ENCODE data around the gene LRRC61.

LRRC61 gene

GRCh38 chr7:150317748-150318444 lies 5.3 kb upstream of the LRRC61 start:
- POLR2A ChIA-PET: no interaction called here
- no peak for DNase-seq (ENCODE audit: extremely low spot score)
- CTCF ChIA-PET: interaction anchor here (1.1 to 2.1 kb wide), 2 partner anchors 11 to 40 kb away, joined by 3 to 4 read pairs; no protein-coding TSS in a partner anchor
- TF ChIP-seq CTCF (IDR thresholded peaks at IDR 0.05; ENCODE audit: control extremely low read depth, extremely low read depth, low read depth, missing control alignments): no peak

- DNase-seq (ENCODE audit: extremely low spot score): no peak
- POLR2A ChIA-PET: no interaction called here
- CTCF ChIA-PET: interaction anchor here (0.8 to 1.7 kb wide), 2 partner anchors 12 to 22 kb away, joined by 3 read pairs; no protein-coding TSS in a partner anchor
Observed at GRCh38 chr7:150321788-150322113, 1.4 kb upstream of the LRRC61 start.

GRCh38 chr7:150322114-150322832 lies 882 bp upstream of the LRRC61 start:
- no peak for DNase-seq (ENCODE audit: extremely low spot score)
- ChIA-PET CTCF (interaction anchor here (0.8 to 2.9 kb wide), 3 partner anchors 8 to 22 kb away, joined by 3 to 10 read pairs (median 3); no protein-coding TSS in a partner anchor), POLR2A (no interaction called here)
- no peak for TF ChIP-seq CTCF (IDR thresholded peaks at IDR 0.05; ENCODE audit: control extremely low read depth, extremely low read depth, low read depth, missing control alignments)

More at GRCh38 chr7:150321788-150322113, 1.4 kb upstream of the LRRC61 start:
- TF ChIP-seq CTCF (IDR thresholded peaks at IDR 0.05; ENCODE audit: control extremely low read depth, extremely low read depth, low read depth, missing control alignments): no peak

- ChIA-PET CTCF (interaction anchor here (1.1 to 2.9 kb wide), 2 partner anchors 9 to 96 kb away, joined by 3 to 10 read pairs; no protein-coding TSS in a partner anchor), POLR2A (no interaction called here)
- peak; percentile 24 for DNase-seq (ENCODE audit: extremely low spot score)
- TF ChIP-seq CTCF (IDR thresholded peaks at IDR 0.05; ENCODE audit: control extremely low read depth, extremely low read depth, low read depth, missing control alignments): no peak
Observed at GRCh38 chr7:150323682-150324372, 672 bp downstream of the LRRC61 start.

GRCh38 chr7:150324373-150324961 lies 1.3 kb downstream of the LRRC61 start:
- POLR2A ChIA-PET: no interaction called here
- CTCF ChIA-PET: interaction anchor here (2.9 kb wide), 1 partner anchor 10 kb away, joined by 10 read pairs; no protein-coding TSS in a partner anchor
- DNase-seq (ENCODE audit: extremely low spot score): peak; percentile 17
- TF ChIP-seq CTCF (IDR thresholded peaks at IDR 0.05; ENCODE audit: control extremely low read depth, extremely low read depth, low read depth, missing control alignments): no peak

GRCh38 chr7:150325110-150325611 lies 2.0 kb downstream of the LRRC61 start:
- no peak for TF ChIP-seq CTCF (IDR thresholded peaks at IDR 0.05; ENCODE audit: control extremely low read depth, extremely low read depth, low read depth, missing control alignments)
- POLR2A ChIA-PET: no interaction called here
- CTCF ChIA-PET: interaction anchor here (1.1 to 1.8 kb wide), 3 partner anchors 21 to 45 kb away, joined by 3 to 5 read pairs (median 4); no protein-coding TSS in a partner anchor
- no peak for DNase-seq (ENCODE audit: extremely low spot score)
